ENCODE data around the gene SYNPR.

DNA sequence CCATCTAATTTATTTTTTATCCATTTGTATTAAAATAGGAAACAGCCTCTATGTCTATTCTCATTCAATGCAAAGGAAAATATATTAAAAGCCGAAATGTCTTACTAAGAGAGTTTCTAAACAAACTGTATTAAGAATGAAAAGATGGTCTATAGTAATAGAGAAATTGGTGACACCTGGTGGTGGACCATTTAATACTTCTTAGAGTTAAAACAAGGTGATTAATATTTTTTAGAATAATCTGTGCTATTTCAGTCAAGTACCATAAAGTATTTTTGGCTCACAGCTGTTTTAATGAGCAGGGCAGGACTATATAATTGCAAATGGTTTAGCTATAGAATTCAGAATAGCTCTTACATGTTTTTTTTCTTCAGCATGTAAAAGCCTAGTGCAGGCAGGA is 55.7 kb downstream of the SYNPR start:
- TF ChIP-seq, protein P1, sequence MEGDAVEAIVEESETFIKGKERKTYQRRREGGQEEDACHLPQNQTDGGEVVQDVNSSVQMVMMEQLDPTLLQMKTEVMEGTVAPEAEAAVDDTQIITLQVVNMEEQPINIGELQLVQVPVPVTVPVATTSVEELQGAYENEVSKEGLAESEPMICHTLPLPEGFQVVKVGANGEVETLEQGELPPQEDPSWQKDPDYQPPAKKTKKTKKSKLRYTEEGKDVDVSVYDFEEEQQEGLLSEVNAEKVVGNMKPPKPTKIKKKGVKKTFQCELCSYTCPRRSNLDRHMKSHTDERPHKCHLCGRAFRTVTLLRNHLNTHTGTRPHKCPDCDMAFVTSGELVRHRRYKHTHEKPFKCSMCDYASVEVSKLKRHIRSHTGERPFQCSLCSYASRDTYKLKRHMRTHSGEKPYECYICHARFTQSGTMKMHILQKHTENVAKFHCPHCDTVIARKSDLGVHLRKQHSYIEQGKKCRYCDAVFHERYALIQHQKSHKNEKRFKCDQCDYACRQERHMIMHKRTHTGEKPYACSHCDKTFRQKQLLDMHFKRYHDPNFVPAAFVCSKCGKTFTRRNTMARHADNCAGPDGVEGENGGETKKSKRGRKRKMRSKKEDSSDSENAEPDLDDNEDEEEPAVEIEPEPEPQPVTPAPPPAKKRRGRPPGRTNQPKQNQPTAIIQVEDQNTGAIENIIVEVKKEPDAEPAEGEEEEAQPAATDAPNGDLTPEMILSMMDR (IDR thresholded peaks at IDR 0.05) = no peak
- TF ChIP-seq POLR2AphosphoS5 (IDR thresholded peaks at IDR 0.05) = no peak
